OCI-LY1 (cell line): ENCODE results near the gene LGMN.
"Not testable (repeated sequence)": the region's sequence is repeated elsewhere in the genome, so short reads cannot be mapped to it uniquely, and the experiment has no call there.

Source experiments
- H2AFZ ChIP-seq: fragments of 200-600 bp; sonication (generic), shearing (Covaris generic); 2 replicates; pipeline ENCODE4 v1.6.0; 2014; ENCODE audit warnings: antibody characterized with exemption, mild to moderate bottlenecking, low read length
- H3F3A ChIP-seq: fragments of 200-600 bp; sonication (generic), shearing (Covaris generic); 2 replicates; pipeline ENCODE4 v1.6.0; 2014; ENCODE audit warnings: mild to moderate bottlenecking, antibody characterized with exemption, low read length, moderate library complexity; ENCODE audit not compliant: insufficient read depth
- H3K27ac ChIP-seq: fragments of 200-600 bp; sonication (generic); 2 replicates; pipeline ENCODE4 v1.5.1; 2014; ENCODE audit warnings: low read length, mixed run types, mild to moderate bottlenecking, low read depth; ENCODE audit not compliant: poor library complexity, severe bottlenecking
- H3K27me3 ChIP-seq: fragments of 200-600 bp; sonication (generic); 2 replicates; pipeline ENCODE4 v1.6.0; 2014; ENCODE audit warnings: antibody characterized with exemption, mild to moderate bottlenecking, low read length, moderate library complexity; ENCODE audit not compliant: insufficient read depth
- H3K36me3 ChIP-seq: fragments of 200-600 bp; sonication (generic); 2 replicates; pipeline ENCODE4 v1.6.1; 2014; ENCODE audit warnings: mild to moderate bottlenecking, antibody characterized with exemption, low read length, moderate library complexity, mixed read lengths; ENCODE audit not compliant: insufficient read depth
- H3K4me1 ChIP-seq: fragments of 200-600 bp; sonication (generic); 2 replicates; pipeline ENCODE4 v1.5.1; 2014; ENCODE audit warnings: mild to moderate bottlenecking, low read length, moderate library complexity; ENCODE audit not compliant: insufficient read depth, severe bottlenecking
- H3K4me2 ChIP-seq: fragments of 200-600 bp; sonication (generic), shearing (Covaris generic); 2 replicates; pipeline ENCODE4 v1.6.1; 2014; ENCODE audit warnings: low read length
- H3K4me3 ChIP-seq: fragments of 200-600 bp; sonication (generic); 2 replicates; pipeline ENCODE4 v1.5.1; 2014; ENCODE audit warnings: low read length, low read depth, mild to moderate bottlenecking, mixed read lengths; ENCODE audit not compliant: poor library complexity, severe bottlenecking
- H3K79me2 ChIP-seq: fragments of 200-600 bp; shearing (Covaris generic); 2 replicates; pipeline ENCODE4 v1.6.1; 2016; ENCODE audit warnings: mixed run types, low read length, mixed read lengths; ENCODE audit not compliant: insufficient read depth
- H3K9ac ChIP-seq: fragments of 200-600 bp; sonication (generic), shearing (Covaris generic); 2 replicates; pipeline ENCODE4 v1.6.1; 2014; ENCODE audit warnings: mild to moderate bottlenecking, low read length, mixed read lengths
- H3K9me2 ChIP-seq: fragments of 200-600 bp; sonication (generic), shearing (Covaris generic); 2 replicates; pipeline ENCODE4 v1.6.1; 2014; ENCODE audit warnings: low read depth, mild to moderate bottlenecking, low read length, mixed read lengths
- H3K9me3 ChIP-seq: fragments of 200-600 bp; shearing (Covaris generic); 2 replicates; pipeline ENCODE4 v1.6.1; 2014; ENCODE audit warnings: low read length, mixed read lengths
- H4K20me1 ChIP-seq: fragments of 200-600 bp; sonication (generic), shearing (Covaris generic); 2 replicates; pipeline ENCODE4 v1.6.0; 2016; ENCODE audit warnings: mild to moderate bottlenecking, low read length; ENCODE audit not compliant: insufficient read depth
- CTCF ChIP-seq: fragments of 200-600 bp; sonication (generic), shearing (Covaris generic); IDR thresholded peaks from 2 replicates; pipeline ENCODE4 v1.5.1; 2017; ENCODE audit warnings: mild to moderate bottlenecking, antibody characterized with exemption, low read length, moderate library complexity, mixed read lengths
- EZH2 ChIP-seq: fragments of 200-600 bp; sonication (generic), shearing (Covaris generic); IDR thresholded peaks from 2 replicates; pipeline ENCODE4 v1.8.0; 2017; ENCODE audit warnings: borderline replicate concordance, mixed run types, mild to moderate bottlenecking, antibody characterized with exemption, low read length, moderate library complexity, mixed read lengths

LGMN gene

GRCh38 chr14:92716131-92716530, 32.3 kb downstream of the LGMN start:
- Histone ChIP-seq H3K9me2 (no peaks in the 10 kb centered on the region), H3K4me1 (no peaks in the 10 kb centered on the region), H4K20me1 (no peaks in the 10 kb centered on the region), H3K4me3 (no peak overlapping the region), H3F3A (no peaks in the 10 kb centered on the region), H3K27ac (no peak overlapping the region), H3K4me2 (no peak overlapping the region), H2AFZ (no peak overlapping the region), H3K27me3 (no peaks in the 10 kb centered on the region), H3K9me3 (no peaks in the 10 kb centered on the region), H3K79me2 (no peaks in the 10 kb centered on the region), H3K9ac (no peak overlapping the region), H3K36me3 (no peaks in the 10 kb centered on the region)
- TF ChIP-seq EZH2 (no peak), CTCF (no peak)

- H3K9me2 ChIP-seq, H4K20me1 ChIP-seq, H3K79me2 ChIP-seq, H3K4me2 ChIP-seq, H3K4me3 ChIP-seq, H3K9me3 ChIP-seq, H2AFZ ChIP-seq, H3K36me3 ChIP-seq, H3K4me1 ChIP-seq, H3K27ac ChIP-seq, H3K27me3 ChIP-seq, H3F3A ChIP-seq, H3K9ac ChIP-seq: not testable (repeated sequence)
- peak; percentile 61 for TF ChIP-seq CTCF
Observed at GRCh38 chr14:92714739-92715307, 33.6 kb downstream of the LGMN start.

- Histone ChIP-seq H3K4me2 (no peak overlapping the region), H3K36me3 (no peaks in the 10 kb centered on the region), H2AFZ (no peak overlapping the region), H3K79me2 (no peaks in the 10 kb centered on the region), H3K9ac (no peak overlapping the region), H3K9me2 (no peaks in the 10 kb centered on the region), H3K27ac (no peak overlapping the region), H3K9me3 (no peaks in the 10 kb centered on the region), H3F3A (no peaks in the 10 kb centered on the region), H3K4me3 (no peak overlapping the region), H3K27me3 (no peaks in the 10 kb centered on the region), H3K4me1 (no peaks in the 10 kb centered on the region), H4K20me1 (no peaks in the 10 kb centered on the region)
- TF ChIP-seq EZH2 (no peak), CTCF (no peak)
Observed at GRCh38 chr14:92712654-92713051, 35.8 kb downstream of the LGMN start.
